GM19397 (cell line): ENCODE results near the gene PPP1R26.
"Not testable (repeated sequence)": the region's sequence is repeated elsewhere in the genome, so short reads cannot be mapped to it uniquely, and the experiment has no call there.

Source experiments
- ATAC-seq: cut with Tn5 transposase; IDR thresholded peaks from one replicate; pipeline ENCODE4 v1.9.1; 2021; ENCODE audit warnings: mild to moderate bottlenecking, moderate library complexity; ENCODE audit not compliant: unreplicated experiment

The PPP1R26 gene

DNA sequence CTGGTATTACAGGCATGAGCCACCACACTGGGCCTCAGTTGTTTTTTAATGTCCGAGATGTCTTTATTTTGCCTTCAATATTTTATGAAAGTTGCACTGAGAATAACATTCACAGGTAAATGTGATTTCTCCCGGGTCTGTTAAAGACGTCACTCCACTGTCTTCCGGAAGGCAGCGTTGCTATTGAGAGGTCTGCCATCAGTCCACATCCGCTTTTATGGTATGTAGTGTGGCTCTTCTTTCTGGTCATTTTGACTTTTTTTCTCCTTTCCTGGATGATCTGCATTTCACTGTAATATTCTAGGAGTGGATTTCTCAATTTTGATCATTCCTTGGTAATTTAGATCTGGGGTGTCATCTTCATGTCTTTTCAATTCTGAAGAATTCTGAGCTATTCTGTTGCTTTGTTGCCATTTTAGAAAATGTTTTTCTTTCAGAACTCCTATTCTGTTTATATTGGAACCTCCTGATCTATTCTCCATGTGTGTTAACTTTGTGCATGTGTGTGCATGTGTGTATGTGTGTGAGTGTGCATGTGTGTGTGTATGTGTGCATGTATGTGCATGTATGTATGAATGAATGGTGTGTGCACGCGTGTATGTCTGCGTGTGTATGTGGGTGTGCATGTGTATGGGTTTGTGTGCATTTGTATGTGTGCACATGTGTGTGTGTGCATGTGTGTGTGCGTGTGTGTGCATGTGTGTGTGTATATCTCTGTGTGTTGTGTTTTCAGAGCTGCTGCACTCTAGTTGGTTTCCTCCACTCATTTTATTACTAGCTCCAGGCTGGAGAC, 39.8 kb downstream of the PPP1R26 start:
- ATAC-seq = no peak

GRCh38 chr9:135520916-135521607, 41.5 kb downstream of the PPP1R26 start, which contains the start of gene LCN1:
TSS of gene LCN1 (plus strand) at chr9:135521440. CDS start at chr9:135521498, 58 bp downstream.
- ATAC-seq = no peak

DNA sequence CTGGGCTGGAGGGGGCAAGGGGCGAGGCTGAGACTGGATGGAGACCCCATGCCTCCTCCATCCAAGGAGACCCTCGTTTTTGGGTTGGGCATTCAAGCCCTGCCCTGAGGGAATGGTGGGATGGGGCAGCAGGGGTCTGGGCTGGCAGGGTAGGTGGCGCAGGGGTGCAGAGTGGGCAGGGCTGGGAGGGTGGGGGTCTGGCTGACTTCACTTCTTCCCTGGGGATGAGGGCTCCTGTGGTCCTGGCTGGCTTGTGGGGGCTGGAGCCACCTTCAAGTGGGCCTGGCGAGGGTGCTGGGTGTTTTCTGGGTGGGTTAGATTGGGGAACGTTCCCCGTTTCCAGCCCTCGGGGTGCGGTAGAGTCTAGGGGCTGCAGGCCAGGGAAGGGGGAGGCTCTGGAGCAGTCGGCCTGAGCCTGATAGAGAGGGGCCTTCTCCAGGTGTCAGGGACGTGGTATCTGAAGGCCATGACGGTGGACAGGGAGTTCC, 42.1 kb downstream of the PPP1R26 start:
- ATAC-seq = no peak

DNA sequence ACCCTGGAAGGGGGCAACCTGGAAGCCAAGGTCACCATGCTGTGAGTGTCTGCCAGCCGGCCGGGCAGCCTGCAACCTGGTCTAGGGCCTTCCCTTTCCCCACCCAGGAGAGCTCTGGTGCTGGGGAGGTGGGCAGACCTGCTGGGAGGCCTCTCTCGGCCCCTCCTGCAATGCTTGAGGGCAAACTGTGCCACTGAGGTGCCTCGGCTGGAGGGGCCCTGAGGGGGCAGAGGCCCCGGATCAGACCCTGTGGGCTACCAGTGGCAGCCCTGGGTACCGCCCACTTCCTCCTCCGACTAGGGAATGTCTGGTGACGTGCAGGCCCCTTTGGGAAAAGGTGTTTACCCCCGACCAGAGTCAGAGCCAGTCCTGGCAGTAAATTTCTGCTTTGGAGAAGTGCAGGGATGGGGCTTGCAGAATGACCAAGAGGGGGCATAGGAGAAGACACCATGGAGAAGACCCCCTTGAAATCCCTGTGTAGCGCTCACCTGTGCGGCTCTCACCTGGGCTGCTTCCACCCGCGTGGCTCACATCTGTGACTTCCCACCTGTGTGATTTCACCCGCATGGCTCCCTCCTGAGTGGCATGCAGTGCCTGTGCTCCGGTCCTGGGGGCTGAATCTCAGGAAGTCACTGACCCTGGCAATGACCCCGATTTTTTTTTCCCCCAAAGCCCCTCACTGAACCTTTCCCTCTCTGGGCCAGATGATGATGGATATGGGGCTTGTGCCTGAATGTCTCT, 42.7 kb downstream of the PPP1R26 start:
- no peak for ATAC-seq

DNA sequence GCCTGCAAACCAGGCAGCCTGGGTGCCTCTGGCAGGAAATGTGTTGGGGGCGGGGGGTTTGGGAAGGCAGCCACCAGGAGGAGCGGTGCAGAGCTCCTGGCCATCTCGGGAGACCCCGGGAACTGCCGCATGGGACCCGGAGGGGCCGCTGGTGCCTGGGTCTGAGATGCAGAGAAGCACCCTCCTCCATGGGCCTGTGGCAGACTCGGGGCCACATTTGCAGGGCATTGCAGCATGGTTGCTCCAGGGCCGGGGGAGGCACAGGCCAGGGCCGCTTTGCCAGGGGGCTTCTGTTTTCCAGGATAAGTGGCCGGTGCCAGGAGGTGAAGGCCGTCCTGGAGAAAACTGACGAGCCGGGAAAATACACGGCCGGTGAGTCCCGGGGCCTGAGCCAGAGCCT, 43.3 kb downstream of the PPP1R26 start:
- no peak for ATAC-seq

DNA sequence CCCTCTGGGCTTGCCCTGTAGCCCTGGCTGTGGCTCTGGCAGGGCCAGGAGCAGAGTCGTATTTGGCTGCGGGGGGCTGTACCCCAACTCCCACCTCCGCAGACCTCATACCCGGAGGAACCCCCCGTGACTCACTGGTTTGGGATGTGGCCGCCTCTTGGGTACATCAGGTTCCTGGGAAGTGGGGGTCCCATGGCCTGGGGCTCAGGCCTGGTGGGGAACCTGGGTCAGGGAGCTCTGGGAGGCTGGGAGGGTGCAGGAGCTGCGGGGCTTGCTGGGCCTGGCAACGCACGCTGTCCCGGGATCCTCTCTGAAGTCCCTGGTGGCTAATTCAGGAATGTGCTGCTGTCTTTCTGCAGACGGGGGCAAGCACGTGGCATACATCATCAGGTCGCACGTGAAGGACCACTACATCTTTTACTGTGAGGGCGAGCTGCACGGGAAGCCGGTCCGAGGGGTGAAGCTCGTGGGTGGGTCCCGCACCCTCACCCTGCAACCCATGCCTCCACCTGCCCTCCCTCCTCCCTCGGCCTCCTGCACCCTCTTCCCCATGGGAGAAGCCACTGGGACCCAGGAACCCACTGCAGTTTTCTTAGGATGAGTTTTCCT, 44.0 kb downstream of the PPP1R26 start:
- no peak for ATAC-seq

- no peak for ATAC-seq
These were observed 44.7 kb downstream of the PPP1R26 start for GRCh38 chr9:135524130-135524861.

GRCh38 chr9:135525241-135526088, 45.9 kb downstream of the PPP1R26 start:
- ATAC-seq = no peak

- no peak for ATAC-seq
These were observed 46.6 kb downstream of the PPP1R26 start for GRCh38 chr9:135526089-135526729.

DNA sequence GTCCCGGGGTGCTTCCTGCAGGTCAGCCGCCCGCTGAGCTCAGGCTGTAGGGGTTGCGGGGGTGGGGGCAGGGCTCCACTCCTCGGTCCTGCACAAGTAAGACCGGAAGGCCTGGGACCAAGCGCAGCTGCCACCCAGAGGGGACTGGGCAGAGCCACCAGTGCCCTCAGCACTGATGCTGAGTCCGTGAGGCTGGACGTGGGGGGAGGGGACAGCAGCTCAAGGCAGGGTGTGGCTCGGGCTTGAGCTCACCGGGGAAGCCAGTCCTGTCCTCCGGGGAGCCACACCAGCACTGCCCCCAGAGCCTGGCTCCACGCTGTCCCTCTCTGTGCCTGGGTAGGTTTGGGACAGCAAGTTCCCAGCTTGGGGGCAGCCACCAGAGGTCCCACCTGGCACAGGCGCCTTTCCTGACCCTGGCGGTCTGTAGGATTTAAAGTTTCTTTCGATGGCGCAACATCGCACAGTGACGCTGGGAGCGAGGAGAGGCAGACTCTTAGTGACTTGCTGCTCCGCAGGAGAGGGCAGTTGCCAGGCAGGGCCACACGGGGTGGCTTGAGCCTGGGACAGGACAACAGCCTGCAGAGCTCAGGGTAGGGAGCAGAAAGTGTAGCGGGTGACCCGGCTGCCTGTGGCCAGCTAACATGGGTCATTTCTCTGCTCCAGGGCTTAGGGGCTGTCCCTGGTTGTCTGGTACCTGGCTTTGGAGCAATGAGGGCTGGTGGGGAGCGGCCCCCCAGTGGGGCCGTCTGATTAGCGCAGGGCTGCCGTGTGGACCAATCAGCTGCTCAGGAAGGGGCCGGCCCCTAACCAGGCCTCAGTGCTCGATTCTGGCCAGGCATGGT, 47.4 kb downstream of the PPP1R26 start:
- no peak for ATAC-seq

GRCh38 chr9:135528842-135529435, 49.4 kb downstream of the PPP1R26 start:
- ATAC-seq = not testable (repeated sequence)

- no peak for ATAC-seq
These were observed 50.6 kb downstream of the PPP1R26 start for GRCh38 chr9:135530146-135530545.

DNA sequence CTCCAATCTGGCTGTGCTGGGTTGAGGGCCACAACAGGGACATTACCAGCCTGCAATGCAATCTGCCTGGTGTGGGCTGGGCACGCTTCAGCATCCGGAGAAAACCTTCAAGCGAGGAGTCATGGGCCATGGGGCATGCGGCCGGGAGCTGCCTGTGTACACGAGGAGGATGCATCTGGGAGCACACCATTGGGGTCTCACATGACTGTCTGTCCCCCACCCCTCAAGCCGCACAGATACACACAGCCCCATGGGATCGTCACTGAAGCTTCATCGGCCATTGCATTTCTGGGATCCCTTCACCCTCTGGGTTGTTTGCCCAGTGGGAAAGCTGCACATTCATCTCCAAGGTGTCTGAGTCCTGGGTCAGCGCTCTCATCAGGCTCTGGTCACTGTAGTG, 51.5 kb downstream of the PPP1R26 start:
- no peak for ATAC-seq

GRCh38 chr9:135533113-135533512, 53.5 kb downstream of the PPP1R26 start:
- ATAC-seq = no peak

GRCh38 chr9:135533674-135534073, 54.1 kb downstream of the PPP1R26 start:
- ATAC-seq = no peak

DNA sequence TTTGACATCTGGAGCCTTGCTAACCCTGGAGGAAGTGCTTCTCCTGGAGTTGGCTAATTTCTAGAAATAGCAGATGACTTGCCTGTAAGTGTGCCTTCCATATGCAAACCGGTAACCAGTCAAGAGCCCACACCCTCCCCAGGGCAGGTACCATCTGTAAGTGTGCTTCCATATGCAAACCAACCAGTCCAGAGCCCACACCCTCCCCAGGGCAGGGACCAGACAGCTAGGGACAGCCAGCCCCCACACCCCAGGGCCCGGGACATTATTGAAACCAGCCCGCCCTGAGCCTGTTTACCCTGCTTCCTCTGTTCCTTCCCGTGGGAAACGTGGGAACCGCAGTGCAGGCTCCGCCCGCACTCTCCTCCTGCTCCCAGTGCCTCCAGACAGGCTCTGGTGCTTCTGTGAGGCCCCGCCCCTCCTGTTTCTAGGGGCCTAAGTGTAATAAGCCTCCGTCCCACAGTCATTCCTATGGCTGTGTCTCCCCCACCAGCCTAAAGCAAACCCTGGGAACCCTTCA, 54.7 kb downstream of the PPP1R26 start:
- ATAC-seq = not testable (repeated sequence)

- not testable (repeated sequence) for ATAC-seq
These were observed 55.2 kb downstream of the PPP1R26 start for GRCh38 chr9:135534826-135535225.
